GM21576 (cell line): ENCODE results near the gene CLEC20A.

Experiments used
- ATAC-seq: cut with Tn5 transposase; IDR thresholded peaks from one replicate; pipeline ENCODE4 v1.9.1; 2021; ENCODE audit warnings: mild to moderate bottlenecking, moderate library complexity; ENCODE audit not compliant: unreplicated experiment

The CLEC20A gene

GRCh38 chr1:178496410-178497135 is at the start of gene CLEC20A:
Gene CLEC20A, minus strand, starts transcription at chr1:178496964. Its CDS starts 25 bp downstream, at chr1:178496939.
- ATAC-seq: no peak

- no peak for ATAC-seq
These were observed 47.8 kb upstream of the CLEC20A start for GRCh38 chr1:178544531-178544930.

- peak; percentile 36 for ATAC-seq
These were observed 46.5 kb upstream of the CLEC20A start for GRCh38 chr1:178543290-178543607.

GRCh38 chr1:178542554-178543289 is 46.0 kb upstream of the CLEC20A start:
- ATAC-seq: peak; percentile 74

- ATAC-seq: peak; percentile 44
These were observed 45.2 kb upstream of the CLEC20A start for GRCh38 chr1:178541829-178542553.

- ATAC-seq: no peak
These were observed 44.6 kb upstream of the CLEC20A start for GRCh38 chr1:178541379-178541778.

- ATAC-seq: no peak
These were observed 43.9 kb upstream of the CLEC20A start for GRCh38 chr1:178540646-178541045.

GRCh38 chr1:178540204-178540603 is 43.4 kb upstream of the CLEC20A start:
- ATAC-seq: no peak

GRCh38 chr1:178539291-178539690 is 42.5 kb upstream of the CLEC20A start:
- no peak for ATAC-seq

- ATAC-seq: no peak
These were observed 41.6 kb upstream of the CLEC20A start for GRCh38 chr1:178538192-178538916.

- ATAC-seq: no peak
These were observed 40.8 kb upstream of the CLEC20A start for GRCh38 chr1:178537382-178538090.

- ATAC-seq: no peak
These were observed 40.1 kb upstream of the CLEC20A start for GRCh38 chr1:178536844-178537371.

- no peak for ATAC-seq
These were observed 39.6 kb upstream of the CLEC20A start for GRCh38 chr1:178536329-178536728.

- ATAC-seq: no peak
These were observed 37.5 kb upstream of the CLEC20A start for GRCh38 chr1:178534137-178534868.

GRCh38 chr1:178533121-178533946 is 36.6 kb upstream of the CLEC20A start:
- ATAC-seq: no peak

- ATAC-seq: peak; percentile 83
These were observed 35.6 kb upstream of the CLEC20A start for GRCh38 chr1:178532392-178532791.

- ATAC-seq: no peak
These were observed 35.1 kb upstream of the CLEC20A start for GRCh38 chr1:178531887-178532286.

GRCh38 chr1:178530502-178530901 is 33.7 kb upstream of the CLEC20A start:
- no peak for ATAC-seq

- ATAC-seq: no peak
These were observed 33.3 kb upstream of the CLEC20A start for GRCh38 chr1:178530037-178530402.
